GM12878 (cell line): Measurements from ENCODE around the gene TAX1BP1. TPM values are rescaled to one million over a fixed set of nuclear protein-coding genes. Genes with fewer than 3 reads are reported as not detected.

Source experiments
- ATAC-seq: fragments of 200-7000 bp; cut with Tn5 transposase; 3 replicates; pipeline ENCODE4 v1.9.1; 2020; ENCODE audit warnings: mild to moderate bottlenecking, moderate library complexity
- BruUV-seq: library from RNA; stranded (reverse); fragments of 400-500 nt; replicated peaks from 2 replicates; lab custom pipeline; 2021; lab: Mats Ljungman, UMichigan
- CTCF ChIA-PET: fragments of 300-600 bp; sonication (Branson Sonifier 250); formaldehyde crosslinking; extraction: SDS; loops from one replicate; lab custom pipeline; 2021; ENCODE audit warnings: inconsistent platforms; lab: Yijun Ruan, JAX
- POLR2A ChIA-PET: fragments of 350-600 bp; formaldehyde crosslinking; extraction: SDS; loops from one replicate; lab custom pipeline; 2021; ENCODE audit warnings: inconsistent platforms; lab: Charles Lee
- RAD21 ChIA-PET: fragments of 300-600 bp; sonication (Branson Sonifier 250); formaldehyde crosslinking; loops from one replicate; lab custom pipeline; 2023; ENCODE audit warnings: antibody characterized with exemption; ENCODE audit not compliant: unreplicated experiment; lab: Charles Lee
- SMC1A ChIA-PET: fragments of 300-600 bp; sonication (Branson Sonifier 250); formaldehyde crosslinking; loops from one replicate; lab custom pipeline; 2023; ENCODE audit not compliant: unreplicated experiment, uncharacterized antibody; lab: Charles Lee
- DNase-seq: peaks from one replicate; pipeline ENCODE4 v3.0.0-alpha.2; 2011; ENCODE audit warnings: low read depth, low spot score
- FAIRE-seq: peaks from 3 replicates; lab custom pipeline; 2011; peaks lifted over from hg19 to GRCh38; lab: Jason Lieb, UNC
- H2AFZ ChIP-seq: 2 replicates; pipeline ENCODE4 v1.6.0; 2011; ENCODE audit warnings: low read depth, low read length, control low read depth; ENCODE audit not compliant: control insufficient read depth
- H3K27ac ChIP-seq: 2 replicates; pipeline ENCODE4 v1.5.1; 2011; ENCODE audit warnings: control low read depth; ENCODE audit not compliant: control insufficient read depth, insufficient read depth
- H3K27me3 ChIP-seq, 2 experiments: replicated peaks in 1 of 2; 2 replicates each; pipeline versions ENCODE4 v1.6.0 to v1.6.1; 2011; ENCODE audit warnings: low read length in 1 of 2; ENCODE audit not compliant: control insufficient read depth in 2 of 2, insufficient read depth in 2 of 2
- H3K36me3 ChIP-seq, 2 experiments: 2 replicates each; pipeline ENCODE4 v1.5.1; 2011; ENCODE audit warnings: low read length in 1 of 2; ENCODE audit not compliant: control insufficient read depth in 2 of 2, insufficient read depth in 2 of 2
- H3K4me1 ChIP-seq: 2 replicates; pipeline ENCODE4 v1.6.1; 2011; ENCODE audit warnings: mild to moderate bottlenecking, low read length, moderate library complexity, mixed read lengths; ENCODE audit not compliant: control insufficient read depth, insufficient read depth
- H3K4me2 ChIP-seq: 2 replicates; pipeline ENCODE4 v1.6.0; 2011; ENCODE audit warnings: control low read depth; ENCODE audit not compliant: control insufficient read depth, insufficient read depth
- H3K4me3 ChIP-seq: fragments of 200-600 bp; sonication (generic); 2 replicates; pipeline ENCODE4 v1.5.1; 2016
- H3K79me2 ChIP-seq: 2 replicates; pipeline ENCODE4 v1.6.0; 2011; ENCODE audit warnings: low read length; ENCODE audit not compliant: control insufficient read depth, insufficient read depth
- H3K9ac ChIP-seq: 2 replicates; pipeline ENCODE4 v1.8.0; 2011; ENCODE audit warnings: low read length, control low read depth, mixed read lengths; ENCODE audit not compliant: control insufficient read depth, insufficient read depth
- H3K9me3 ChIP-seq: replicated peaks from 3 replicates; pipeline ENCODE4 v1.5.1; 2011; ENCODE audit warnings: mild to moderate bottlenecking, low read length; ENCODE audit not compliant: control insufficient read depth, insufficient read depth
- H4K20me1 ChIP-seq: 2 replicates; pipeline ENCODE4 v1.6.0; 2011; ENCODE audit not compliant: control insufficient read depth, insufficient read depth
- BCLAF1 ChIP-seq: fragments of 450-650 bp; IDR thresholded peaks from 2 replicates; pipeline ENCODE4 v1.6.1; 2017; ENCODE audit warnings: antibody characterized with exemption, mild to moderate bottlenecking, moderate library complexity
- BHLHE40 ChIP-seq, 2 experiments: fragments of 450-650 bp in 1 of 2; IDR thresholded peaks; 2 replicates each; pipeline ENCODE4 v1.6.1; 2011 to 2017; ENCODE audit warnings: low read depth in 2 of 2, borderline replicate concordance in 1 of 2, improper control_type of control experiment in 1 of 2, low read length in 1 of 2, mild to moderate bottlenecking in 1 of 2
- CTCF ChIP-seq, 3 experiments: IDR thresholded peaks in 2 of 3; conservative IDR thresholded peaks in 1 of 3; 2 replicates each; pipeline ENCODE4 v1.5.1; 2011; ENCODE audit warnings: low read depth in 3 of 3, low read length in 3 of 3, mild to moderate bottlenecking in 3 of 3, control low read depth in 2 of 3, moderate library complexity in 2 of 3, inconsistent platforms in 1 of 3, mixed read lengths in 1 of 3; ENCODE audit not compliant: control insufficient read depth in 2 of 3, insufficient read depth in 1 of 3; ENCODE audit errors: extremely low read depth in 1 of 3
- E2F8 ChIP-seq: fragments of 450-650 bp; IDR thresholded peaks from 2 replicates; pipeline ENCODE4 v1.6.1; 2018; ENCODE audit warnings: mild to moderate bottlenecking, low read depth, moderate library complexity; ENCODE audit not compliant: partially characterized antibody
- E4F1 ChIP-seq: fragments of 450-650 bp; IDR thresholded peaks from 2 replicates; pipeline ENCODE4 v1.6.1; 2018; ENCODE audit warnings: borderline replicate concordance, mild to moderate bottlenecking; ENCODE audit not compliant: partially characterized antibody
- NFXL1 ChIP-seq: fragments of 450-650 bp; IDR thresholded peaks from 2 replicates; pipeline ENCODE4 v1.6.1; 2017; ENCODE audit warnings: antibody characterized with exemption, mild to moderate bottlenecking, borderline replicate concordance
- RAD21 ChIP-seq: IDR thresholded peaks from 2 replicates; pipeline ENCODE4 v1.6.1; 2011; ENCODE audit warnings: mild to moderate bottlenecking, low read depth, low read length, moderate library complexity; ENCODE audit not compliant: insufficient read depth
- USF1 ChIP-seq: IDR thresholded peaks from 2 replicates; pipeline ENCODE4 v1.6.1; 2011; ENCODE audit warnings: borderline replicate concordance, low read depth, mild to moderate bottlenecking, moderate library complexity, mixed read lengths, low read length; ENCODE audit not compliant: insufficient read depth; ENCODE audit errors: extremely low read length
- WGBS: methylation state at CpG from one replicate; pipeline ENCODE4 v1.1.6; 2016; ENCODE audit warnings: low lambda C conversion rate; ENCODE audit not compliant: insufficient replicate concordance, insufficient coverage; ENCODE audit errors: missing lambda C conversion rate; 5-methylcytosine and 5-hydroxymethylcytosine counted together
- in situ Hi-C: fragments of 300-500 bp; cut with MboI; formaldehyde crosslinking; loops from 9 replicates; pipeline ENCODE4 v1.14.3; 2018; ENCODE audit warnings: mixed read lengths
- intact Hi-C: fragments of 100-400 bp; cut with micrococcal nuclease; formaldehyde crosslinking; loops from one replicate; pipeline ENCODE4 v1.14.2; 2022; ENCODE audit not compliant: unreplicated experiment
- polyA plus RNA-seq, 11 experiments: library from polyadenylated mRNA; depleted of rRNA in 4 of 11; unstranded in 6 of 11; stranded (reverse) in 5 of 11; fragments of >200 nt; fragmentation: Nextera tagmentation in 4 of 11; fragmentation: Illumina TruSeq in 1 of 11; extraction: Ambion mirVana in 4 of 11; extraction: Trizol in 1 of 11; gene quantifications; 1 replicate in 1 of 11; 2 replicates in 10 of 11; pipeline versions ENCODE4 v1.2.1 to v1.2.3, GENCODE V29; 2011 to 2016; ENCODE audit warnings: inconsistent platforms in 2 of 11, missing spikeins in 2 of 11, low read depth in 1 of 11
- total RNA-seq, 4 experiments: library from RNA; depleted of rRNA in 3 of 4; stranded (reverse); fragments of >200 nt in 3 of 4; fragmentation: Illumina TruSeq in 1 of 4; extraction: Trizol in 1 of 4; gene quantifications; 2 replicates each; pipeline versions ENCODE4 v1.2.1 to v1.2.3, GENCODE V29; 2013 to 2021

The TAX1BP1 gene
- total and polyA plus RNA-seq, 10 of the 15 experiments (the other 5 are each of a cell fraction or from before 2014, with no cell fraction given): 30.8 to 105 (median 52.0) TPM

GRCh38 chr7:27774717-27775328 lies 34.9 kb downstream of the TAX1BP1 start:
- Histone ChIP-seq H3K4me2 (no peak overlapping the region), H3K27me3 (no peaks in the 10 kb centered on the region), H3K36me3 (peaks cover 0 to 4% of the 10 kb centered on the region in 2 experiments; a peak in 1 of 4 replicates), H3K79me2 (no peaks in the 10 kb centered on the region), H3K9me3 (no peaks in the 10 kb centered on the region), H3K9ac (no peak overlapping the region), H2AFZ (no peak overlapping the region), H4K20me1 (no peaks in the 10 kb centered on the region; the same call in 1 of the 2 replicates), H3K4me3 (no peak overlapping the region), H3K4me1 (no peaks in the 10 kb centered on the region), H3K27ac (no peak overlapping the region)
- BruUV-seq: no TSS peak
- RAD21 ChIA-PET: interaction anchor here (0.7 to 4.0 kb wide), 18 partner anchors 18 to 579 kb away, joined by 3 to 29 read pairs (median 4); partner anchors contain the start of genes HIBADH and TAX1BP1
- ATAC-seq: peak; percentile 52; the same call in 1 of the 3 replicates
- DNase-seq: no peak
- no peak for TF ChIP-seq NFXL1
- TF ChIP-seq E4F1: no peak
- no peak for TF ChIP-seq USF1
- TF ChIP-seq RAD21: peak; percentile 50
- TF ChIP-seq BCLAF1: no peak
- no peak for TF ChIP-seq BHLHE40 (IDR thresholded peaks at IDR 0.05; ENCODE audit: borderline replicate concordance in 1 of 2, low read depth in 2 of 2, low read length in 1 of 2)
- no peak for TF ChIP-seq E2F8
- peak; percentile 57 to 61 (median 57); a peak in 5 of 6 replicates for TF ChIP-seq CTCF (IDR thresholded peaks at IDR 0.05 in 2 of 3, conservative IDR thresholded peaks at IDR 0.05 in 1 of 3; ENCODE audit: control insufficient read depth in 2 of 3, extremely low read depth in 1 of 3, insufficient read depth in 1 of 3, low read depth in 3 of 3, low read length in 3 of 3)
- POLR2A ChIA-PET: interaction anchor here (0.7 kb wide), 1 partner anchor 29 kb away, joined by 6 read pairs; no protein-coding TSS in a partner anchor
- intact Hi-C loops: loop anchor here (2.0 to 10.0 kb wide), 2 partner anchors 86 to 200 kb away; no protein-coding TSS in a partner anchor
- WGBS: 76% methylated on average over 2 of the region's 2 CpGs
- in situ Hi-C loops: loop anchor here (5.0 kb wide), 1 partner anchor 578 kb away; no protein-coding TSS in a partner anchor
- SMC1A ChIA-PET: interaction anchor here (0.8 to 4.8 kb wide), 33 partner anchors 9 to 579 kb away, joined by 3 to 33 read pairs (median 4); partner anchors contain the start of genes HIBADH and TAX1BP1
- FAIRE-seq: no peak
- CTCF ChIA-PET: interaction anchor here (0.6 to 5.1 kb wide), 50 partner anchors 9 to 579 kb away, joined by 3 to 33 read pairs (median 4); partner anchors contain the start of gene HIBADH
